GM19328 (cell line): ENCODE data around the gene JAZF1.

Source experiments
- ATAC-seq: cut with Tn5 transposase; IDR thresholded peaks from one replicate; pipeline ENCODE4 v1.9.1; 2021; ENCODE audit warnings: mild to moderate bottlenecking, moderate library complexity; ENCODE audit not compliant: unreplicated experiment

JAZF1 gene

DNA sequence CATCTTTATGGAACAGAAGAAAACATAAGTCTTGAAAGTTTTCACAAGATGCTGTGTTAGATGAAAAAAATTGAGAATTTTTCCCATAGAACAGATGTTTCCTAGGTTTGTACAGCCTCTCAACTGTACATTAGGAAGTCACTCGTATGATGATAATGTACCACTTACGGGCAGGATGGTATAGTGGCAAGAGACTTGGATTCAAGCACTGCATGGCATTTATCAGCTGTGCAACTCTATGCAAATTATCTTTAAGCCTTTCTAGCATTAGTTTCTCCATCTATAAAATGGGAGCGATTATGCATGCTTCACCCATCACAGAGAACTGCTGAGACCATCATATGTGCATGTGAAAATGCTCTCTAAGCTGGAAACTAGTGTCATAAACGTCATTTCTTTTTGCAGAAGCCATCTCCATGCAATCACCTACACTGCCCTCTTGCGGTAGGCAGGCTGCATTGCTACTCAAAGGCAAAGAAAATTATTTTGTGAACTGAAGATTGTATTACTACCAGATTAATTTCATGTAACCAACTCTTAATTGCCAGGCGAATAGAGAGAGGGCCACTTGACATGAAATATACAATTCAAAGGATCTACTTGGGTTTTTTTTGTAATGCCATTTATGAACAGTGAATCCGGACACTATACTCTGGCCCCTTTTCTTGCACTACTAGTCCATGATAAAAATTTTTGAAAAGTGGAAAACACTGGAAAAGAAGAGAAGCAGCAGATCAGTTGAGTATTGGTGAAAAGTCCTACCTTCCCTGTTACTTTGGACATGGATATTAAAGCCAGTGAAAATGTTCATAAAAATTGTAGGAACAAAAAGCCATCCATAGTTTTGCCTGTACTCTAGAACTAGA is 102.3 kb downstream of the JAZF1 start:
- no peak for ATAC-seq

DNA sequence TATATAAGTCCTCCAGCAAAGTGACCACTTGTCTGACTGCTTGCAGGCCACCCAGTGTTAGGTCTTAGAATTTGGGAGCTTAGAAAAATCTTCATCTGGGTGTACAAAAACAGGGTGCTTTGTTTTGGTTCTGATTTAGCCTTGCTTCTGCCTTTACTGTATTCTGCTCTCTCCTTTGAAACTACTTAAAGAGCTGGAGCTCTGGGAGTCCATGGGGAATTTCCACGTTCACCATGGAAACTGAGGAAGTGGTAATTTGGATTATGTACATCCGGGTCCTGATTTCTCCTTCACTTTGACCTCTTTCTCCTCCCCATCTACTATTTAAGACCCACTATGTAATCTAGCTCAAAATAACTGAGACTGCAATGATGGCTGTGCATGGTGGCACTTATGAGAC is 103.0 kb downstream of the JAZF1 start:
- no peak for ATAC-seq

DNA sequence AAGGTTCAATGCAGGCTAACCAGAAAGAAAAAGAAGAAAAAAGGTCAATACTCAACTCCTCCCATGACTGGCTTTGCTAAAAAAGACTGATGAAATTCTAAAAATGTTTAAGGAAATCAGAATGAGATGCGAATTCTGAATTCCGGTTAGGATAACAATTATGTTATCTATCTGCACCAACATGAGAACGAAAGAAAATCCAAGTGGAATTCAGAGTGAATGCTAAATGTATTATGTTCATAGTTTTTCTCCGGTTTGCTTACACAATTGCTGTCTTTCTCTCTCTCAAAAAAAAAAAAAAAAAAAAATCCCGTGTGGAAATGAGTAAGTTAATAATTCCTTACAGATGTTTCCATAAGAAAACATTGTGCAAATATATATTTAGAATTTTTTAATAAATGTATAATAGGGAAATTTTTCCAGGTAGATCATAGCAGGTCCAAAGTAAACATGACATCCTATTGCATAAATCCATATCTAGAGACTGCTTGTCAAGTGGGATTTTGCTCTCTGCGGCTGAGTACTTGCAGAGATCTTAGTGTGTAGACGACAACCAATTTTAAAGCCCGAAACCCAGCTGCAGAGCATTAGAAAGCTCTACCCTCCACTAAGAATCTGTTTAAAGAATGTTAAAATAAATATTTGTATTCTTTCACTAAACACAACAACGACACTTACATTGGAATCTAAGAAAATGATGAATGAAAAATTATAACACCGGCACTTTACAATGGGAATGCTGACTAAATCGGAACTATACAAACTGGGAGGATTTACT is 104.0 kb downstream of the JAZF1 start:
- no peak for ATAC-seq

DNA sequence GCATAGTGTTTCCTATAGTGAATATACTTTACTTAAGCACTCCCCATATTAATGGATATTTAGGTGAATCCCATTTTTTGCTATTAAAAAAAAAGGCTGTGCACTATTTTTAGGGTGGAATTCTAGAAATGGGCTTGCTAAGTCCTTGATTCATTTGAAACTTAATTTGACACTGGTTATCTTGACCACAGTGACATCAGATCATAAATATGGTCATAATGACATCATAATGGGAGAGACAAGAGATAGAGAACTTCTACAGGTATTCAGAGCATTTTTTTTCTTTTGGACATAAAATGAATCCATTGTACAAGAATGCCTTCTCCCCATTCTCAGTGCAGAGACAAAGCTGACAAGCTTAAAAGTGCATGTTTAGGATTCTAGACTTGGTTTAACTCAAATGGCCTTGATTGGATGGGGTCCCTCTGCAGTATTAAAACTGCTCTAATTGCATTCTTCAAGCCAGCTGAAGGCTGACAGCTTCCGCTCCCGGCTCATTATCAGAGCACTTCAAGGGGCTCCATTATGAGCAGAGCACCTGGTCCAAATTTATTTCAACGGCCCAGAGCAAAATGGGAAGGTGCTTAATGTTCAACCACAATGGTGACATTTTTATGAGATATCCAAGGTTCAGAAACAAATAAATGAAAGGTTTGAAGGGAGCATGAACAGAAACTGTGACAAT is 104.8 kb downstream of the JAZF1 start:
- no peak for ATAC-seq

DNA sequence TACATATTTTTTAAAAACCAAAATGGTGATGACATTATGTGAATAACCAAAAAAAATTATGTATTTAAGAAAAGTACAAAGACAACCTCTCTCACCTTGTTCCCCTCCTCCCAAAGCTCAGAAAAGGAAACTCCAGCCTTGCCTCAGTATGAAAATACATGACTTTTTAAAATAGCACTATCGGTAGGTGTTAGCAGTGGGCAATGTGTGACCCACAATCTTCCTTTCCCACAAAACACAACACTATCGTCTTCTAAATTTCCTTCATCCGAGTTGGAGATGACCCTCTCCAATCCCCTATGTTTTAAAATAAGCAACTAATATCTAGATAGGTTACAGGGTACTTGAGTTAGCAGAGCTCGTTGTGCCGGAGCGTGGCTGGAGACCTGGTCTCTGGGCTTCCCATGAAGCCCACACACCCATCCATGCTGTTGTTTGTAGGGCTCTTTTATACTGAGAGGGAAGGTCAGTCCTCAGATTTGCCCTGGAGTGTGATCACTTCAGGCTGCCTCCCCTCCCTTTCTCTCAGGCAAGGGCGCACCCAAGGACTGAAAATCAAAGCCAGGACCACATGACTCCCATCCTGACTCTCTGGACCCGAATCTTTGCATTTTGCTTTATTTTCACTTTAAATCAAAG is 107.6 kb downstream of the JAZF1 start:
- ATAC-seq, result no peak

DNA sequence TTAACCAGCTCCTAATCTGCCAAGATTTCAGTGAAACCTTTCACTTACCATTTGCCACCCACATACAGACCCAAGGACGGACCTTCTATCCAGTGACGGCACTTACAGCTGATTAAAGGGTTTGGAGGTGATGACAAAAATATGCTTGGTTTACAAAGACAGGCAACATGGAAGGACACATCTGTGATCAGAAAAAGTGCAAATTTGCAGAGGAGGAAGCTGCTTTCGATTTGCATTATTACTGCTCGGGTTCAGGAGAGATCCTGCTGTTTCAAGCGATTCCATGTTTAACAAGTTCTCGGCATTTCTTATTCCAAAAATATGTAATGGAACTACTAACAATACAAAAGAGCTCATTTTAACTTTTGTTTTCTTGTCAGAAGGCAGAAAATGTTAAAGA is 109.0 kb downstream of the JAZF1 start:
- ATAC-seq, result no peak

DNA sequence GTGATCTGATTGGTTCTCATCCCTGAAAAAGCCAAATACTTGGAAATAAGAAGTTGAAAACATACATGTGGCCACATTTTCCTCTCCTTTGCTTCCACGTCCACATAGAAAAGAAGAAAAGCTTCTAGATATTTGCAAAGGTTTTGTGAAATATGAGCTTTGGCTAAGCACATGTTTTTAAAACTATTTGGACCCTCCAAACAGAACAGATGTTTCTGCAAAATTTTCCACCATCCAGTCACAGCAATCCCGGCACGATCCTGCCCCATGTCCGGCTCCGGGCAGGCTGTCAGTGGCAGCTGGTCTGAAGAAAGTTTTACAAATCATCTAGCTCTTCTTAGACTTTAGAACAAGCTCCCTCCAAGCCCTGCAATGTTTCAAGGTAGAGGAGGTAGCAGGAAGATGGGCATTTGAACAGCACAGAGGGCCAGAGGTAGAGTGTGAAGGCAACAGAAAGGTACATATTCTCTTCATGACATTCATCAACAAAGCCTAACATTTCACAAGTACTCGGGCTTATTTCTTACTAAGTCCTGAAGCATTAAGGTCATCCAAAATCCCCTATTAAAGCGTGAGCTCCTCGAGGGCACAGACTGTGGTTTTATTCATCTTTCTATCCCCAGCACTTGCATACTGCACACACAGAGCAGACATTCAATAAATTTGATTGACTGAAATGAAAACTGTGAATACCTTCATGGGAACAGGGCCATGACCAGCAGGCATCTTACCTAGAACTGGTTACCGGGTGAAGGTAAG is 110.1 kb downstream of the JAZF1 start:
- no peak for ATAC-seq

DNA sequence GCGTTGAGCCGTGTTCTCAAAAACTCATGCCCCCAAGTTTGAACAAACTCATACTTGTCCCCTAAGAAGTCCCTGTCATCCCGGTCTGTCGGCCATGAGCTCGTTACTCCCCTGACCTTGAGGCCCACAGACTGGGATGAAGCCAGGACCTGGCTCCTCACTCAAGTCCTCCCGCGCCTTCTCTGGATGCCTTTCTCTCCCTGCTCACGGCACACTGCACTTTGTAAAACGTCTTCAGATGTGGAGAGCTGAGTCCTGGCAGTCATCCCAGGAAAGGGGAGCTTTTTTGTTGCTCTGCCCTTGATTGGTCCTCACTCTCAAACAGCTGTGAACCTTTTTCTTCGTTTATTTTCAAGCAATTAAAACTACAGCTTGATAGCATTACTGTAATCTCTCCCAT is 110.8 kb downstream of the JAZF1 start:
- no peak for ATAC-seq

DNA sequence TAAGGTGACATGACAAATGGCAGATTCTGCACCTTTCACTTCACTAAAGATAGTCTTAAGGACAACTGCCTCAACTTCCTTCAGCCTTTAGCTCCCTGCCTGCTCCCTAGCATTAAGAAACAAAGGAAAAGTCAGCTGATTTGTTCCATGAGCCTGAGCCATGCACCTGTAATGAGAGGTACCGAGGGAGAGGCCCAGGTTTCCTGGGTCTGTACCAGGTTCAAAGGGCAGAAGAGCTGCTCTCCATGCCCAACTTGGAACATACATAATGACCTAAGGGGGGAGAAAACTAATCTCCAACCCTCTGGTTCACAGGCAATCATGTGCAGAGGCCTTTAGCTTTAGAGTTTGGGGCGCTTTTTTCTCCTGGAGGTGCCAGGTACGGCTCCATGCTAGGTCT is 111.2 kb downstream of the JAZF1 start:
- no peak for ATAC-seq

DNA sequence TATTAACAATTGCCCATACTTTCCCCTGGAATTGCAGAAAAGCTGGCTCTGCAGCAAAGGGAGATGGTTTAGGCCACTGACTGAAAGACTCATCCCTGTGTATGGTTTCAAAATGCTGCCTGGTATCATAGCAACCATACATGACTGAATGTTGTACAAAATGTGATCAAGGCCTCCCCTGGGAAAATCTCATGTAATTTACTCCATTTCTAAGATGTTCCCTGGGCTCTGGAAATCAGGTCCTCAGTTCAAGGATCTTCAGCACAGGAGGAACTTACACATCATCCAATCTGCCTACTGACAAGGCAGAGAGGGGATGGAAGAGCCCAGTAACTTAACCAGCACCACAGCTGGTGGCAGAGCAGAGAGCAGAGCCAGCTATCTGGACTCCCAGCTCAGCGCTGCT is 111.8 kb downstream of the JAZF1 start:
- ATAC-seq, result no peak

DNA sequence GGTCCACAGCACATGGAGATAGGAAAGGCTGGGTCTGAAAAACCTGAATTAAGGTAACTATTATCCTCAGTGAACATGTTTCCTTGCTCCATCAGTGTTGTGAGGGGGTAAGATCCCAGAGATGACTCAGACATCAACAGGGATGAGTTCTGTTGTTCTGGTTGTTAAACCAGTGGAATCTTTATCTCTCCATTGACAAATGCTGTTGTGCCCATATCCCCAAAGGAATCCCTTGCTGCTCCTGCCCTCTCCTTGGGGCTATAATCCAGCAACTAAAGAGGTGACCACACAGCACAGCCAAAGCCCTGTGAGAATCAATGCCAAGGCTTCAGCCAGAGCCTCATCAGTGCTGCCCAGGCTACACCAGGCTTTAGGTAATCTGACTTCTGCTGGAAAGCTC is 113.4 kb downstream of the JAZF1 start:
- no peak for ATAC-seq

DNA sequence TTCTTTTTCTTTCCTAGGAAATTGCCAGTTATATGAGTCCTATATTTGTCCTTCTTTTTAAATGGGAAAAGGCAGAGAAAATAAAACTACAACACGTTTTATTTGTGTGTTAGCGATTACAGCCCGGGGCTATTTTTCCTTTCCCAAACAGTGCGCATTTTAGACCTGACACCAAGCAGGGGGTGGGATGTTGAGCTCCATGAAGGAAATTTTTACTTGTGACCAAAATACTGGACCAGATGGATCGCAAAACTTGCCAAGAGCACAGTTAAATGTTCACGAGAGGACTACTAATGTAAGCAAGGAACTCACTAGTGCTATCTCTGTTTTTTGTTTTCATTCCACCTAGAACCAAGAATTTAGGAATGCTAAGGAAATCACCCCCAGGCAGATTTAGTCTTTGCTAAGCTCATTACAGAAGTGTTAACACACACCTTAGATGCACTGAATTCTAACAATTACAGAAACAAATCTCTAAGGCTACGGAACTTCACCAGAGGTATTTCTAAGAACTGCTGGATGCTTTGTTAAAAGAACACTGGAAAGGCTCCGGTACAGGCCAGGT is 114.8 kb downstream of the JAZF1 start:
- ATAC-seq, result no peak

DNA sequence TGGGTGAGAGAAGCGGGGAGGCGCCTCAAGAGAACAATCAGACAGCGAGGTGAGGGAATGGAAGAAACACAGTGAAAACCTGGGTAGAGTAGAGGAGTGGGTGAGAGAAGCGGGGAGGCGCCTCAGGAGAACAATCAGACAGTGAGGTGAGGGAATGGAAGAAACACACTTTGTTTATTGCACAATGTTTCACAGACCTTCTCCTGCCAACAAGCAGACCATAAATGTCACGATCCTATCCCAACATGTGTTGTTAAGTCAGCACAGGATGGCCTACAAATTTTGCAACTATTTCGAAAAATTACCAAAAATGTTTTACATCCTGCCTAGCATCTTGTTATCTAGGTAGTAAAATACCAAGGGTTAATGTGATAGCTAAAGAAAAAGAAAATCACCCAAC is 115.3 kb downstream of the JAZF1 start:
- no peak for ATAC-seq

DNA sequence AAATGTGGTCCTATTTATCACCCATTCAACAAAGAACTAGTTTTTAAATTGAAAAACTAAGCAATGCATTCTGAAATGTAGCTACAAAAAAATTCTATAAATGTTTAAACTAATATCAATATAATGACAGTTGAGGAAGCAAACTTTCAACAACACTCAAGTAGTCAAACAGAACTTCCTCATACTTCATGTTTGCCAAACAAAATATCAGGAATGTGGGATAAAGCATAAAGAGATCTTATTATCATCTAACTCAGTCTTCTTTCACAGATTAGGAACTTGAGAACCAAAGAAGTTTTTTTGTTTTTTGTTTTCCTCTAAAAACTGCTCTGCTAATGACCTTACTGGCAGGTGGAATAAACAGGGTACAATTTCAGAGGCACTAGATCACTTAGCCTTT is 116.2 kb downstream of the JAZF1 start:
- no peak for ATAC-seq

DNA sequence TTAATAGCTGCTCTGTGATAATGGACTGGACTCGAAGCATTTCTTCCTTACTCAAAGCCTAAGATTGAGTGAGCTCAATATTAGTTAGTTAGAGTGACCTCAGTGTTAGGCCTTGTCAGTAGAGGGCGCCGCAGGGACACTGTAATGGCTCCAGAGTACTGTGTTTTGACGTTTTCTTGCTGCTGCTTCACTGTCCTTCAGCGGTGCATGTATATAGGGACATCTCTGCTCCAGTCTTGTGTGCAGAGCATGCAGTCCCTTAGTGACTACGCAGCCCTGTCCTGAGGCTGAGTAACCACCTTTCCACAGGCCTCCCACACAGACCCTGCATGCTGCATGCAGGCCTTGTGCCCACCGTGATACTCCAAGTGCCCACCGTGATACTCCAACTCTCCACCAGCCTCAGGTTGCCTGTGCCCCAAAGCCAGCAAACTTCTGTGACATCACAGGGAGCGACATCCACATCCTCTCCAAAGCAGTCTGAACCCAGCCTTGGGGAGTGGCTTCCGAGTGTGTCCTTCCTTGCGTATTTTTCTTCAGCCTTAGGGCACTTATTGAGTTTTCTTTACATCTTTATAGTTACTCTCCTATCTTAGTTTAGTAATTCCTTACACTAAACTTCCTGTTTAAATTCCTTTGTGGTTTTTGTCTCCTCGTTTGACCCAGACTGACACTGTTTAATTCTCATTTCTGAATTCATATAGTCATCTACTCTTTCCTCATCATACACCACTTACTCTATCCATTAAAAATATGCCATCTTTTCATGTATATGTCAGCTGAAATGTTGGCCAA is 118.2 kb downstream of the JAZF1 start:
- peak; percentile 76 for ATAC-seq

DNA sequence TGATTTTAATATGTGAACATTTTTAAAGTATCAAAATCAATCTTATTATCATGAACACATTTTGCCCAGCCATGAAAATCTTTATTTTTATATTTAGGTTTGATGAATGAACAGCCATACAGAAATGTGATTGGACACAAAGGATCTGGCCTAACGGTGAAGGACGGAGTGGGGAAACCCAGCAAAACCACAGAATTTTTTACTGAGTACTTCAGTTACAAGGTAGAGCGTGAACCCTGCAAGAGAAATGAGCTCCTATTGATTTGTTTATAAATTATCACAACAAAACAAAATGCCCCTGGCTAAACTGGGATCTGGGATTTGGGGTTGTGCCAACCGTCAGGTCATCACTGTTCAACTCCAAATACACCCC is 118.8 kb downstream of the JAZF1 start:
- ATAC-seq, result no peak

DNA sequence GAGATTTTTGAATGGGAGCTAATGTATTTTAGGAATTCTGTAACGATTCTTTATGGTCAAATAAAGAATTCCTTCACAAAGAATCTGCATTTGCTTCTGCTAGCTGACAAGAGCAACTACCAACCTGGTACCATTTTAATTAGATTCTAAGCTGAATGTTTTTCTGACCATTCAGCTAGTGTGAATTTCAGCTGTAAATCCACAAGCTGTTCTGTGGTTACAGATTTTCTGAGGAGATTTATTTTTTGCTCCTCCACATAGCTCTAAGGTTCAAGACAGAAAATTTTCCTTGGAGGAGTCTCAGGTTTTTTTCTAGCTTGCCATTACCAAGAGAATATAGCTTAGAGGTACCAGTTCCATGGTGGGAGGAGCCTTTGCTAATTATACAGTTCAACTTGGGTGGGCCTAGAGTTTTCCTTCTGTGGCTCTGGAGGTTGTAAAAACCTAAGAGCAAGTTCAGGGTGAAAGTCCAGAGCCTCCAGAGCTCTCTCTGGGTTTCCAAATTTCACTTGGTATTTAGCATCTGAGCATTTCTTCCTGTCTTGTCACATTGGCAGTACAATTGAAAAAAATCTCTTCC is 120.1 kb downstream of the JAZF1 start:
- no peak for ATAC-seq

DNA sequence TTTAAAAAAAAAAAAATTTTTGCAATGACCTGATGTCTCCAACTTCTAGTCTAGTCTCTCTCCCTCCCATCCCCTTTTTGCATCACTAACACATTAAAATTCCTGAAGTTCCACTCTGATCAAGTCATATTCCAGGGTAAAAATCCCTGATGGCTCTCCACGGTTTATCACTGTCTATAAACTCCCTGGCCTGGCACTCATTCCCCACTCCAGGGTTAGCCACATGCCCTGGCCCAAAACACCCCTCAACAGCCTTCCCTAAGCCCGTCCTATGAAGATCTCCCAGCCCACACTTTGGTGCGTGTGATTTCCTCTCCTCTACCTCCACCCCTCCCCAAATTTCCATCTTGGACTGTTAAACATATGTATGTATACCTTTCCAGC is 125.4 kb downstream of the JAZF1 start:
- ATAC-seq, result no peak

DNA sequence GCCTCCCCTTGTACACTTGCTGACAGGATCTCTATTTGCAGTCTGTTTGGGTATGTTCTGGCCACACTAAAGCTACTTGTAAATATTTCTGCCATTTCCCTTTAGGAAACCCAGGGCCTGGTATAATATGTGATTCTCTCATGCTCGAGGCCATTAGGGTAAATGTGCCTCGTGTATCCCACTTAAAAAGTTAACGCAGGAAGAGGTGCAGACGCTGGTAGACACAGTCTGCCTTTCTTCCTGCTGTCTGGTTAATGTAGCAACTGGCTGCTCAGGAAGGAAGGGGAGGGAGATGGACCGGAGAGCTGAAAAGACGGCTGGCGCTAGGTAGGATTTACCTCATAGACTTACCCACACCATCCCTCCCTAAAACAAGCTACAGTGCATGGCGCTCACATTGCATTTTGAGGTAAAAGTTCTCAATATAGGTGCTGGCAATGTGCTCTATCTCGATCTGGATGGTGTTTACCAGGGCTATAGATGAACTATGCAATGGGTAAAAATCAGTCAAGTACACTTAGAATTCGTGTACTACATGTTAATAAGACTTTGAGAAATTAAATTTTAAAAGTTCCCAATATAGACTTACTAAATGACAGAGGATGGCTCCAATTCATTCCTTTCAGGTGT is 125.9 kb downstream of the JAZF1 start:
- ATAC-seq, result no peak
